Mucosa of gallbladder (tissue), 1 donor: Measurements from ENCODE around the gene CTXND2. TPM values are rescaled to one million over a fixed set of nuclear protein-coding genes. Genes with fewer than 3 reads are reported as not detected.
"Not testable (repeated sequence)": the region's sequence is repeated elsewhere in the genome, so short reads cannot be mapped to it uniquely, and the experiment has no call there.

ENCODE experiments used
- DNase-seq: peaks from one replicate; pipeline ENCODE4 v3.0.0-alpha.2; 2020; ENCODE audit warnings: low spot score
- total RNA-seq: library from RNA; stranded (reverse); gene quantifications from one replicate; pipeline ENCODE4 v1.2.1, GENCODE V29; 2021
- donor health status: DM: no; HTN: no; CAD: no.

The CTXND2 gene
- total RNA-seq, 1 donor from 2014 or later = not detected

DNA sequence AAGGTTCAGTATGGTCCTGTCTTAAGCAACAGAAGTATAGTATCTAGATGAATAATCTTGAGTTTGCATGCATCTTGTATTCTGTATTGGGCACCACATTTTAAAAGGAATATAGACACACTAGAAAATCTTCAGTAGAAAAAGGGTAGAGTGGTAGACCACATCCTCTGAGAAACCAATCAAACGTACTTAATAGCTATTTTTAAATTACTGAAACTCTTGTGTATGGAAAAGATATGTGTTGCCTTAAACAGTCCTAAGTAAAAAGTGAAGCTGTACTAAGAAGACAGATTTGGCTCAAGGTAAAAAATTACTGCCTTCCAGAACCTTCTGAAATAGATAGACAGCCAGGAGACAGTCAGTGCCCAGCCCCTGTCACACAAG lies 3.1 kb downstream of the CTXND2 start:
- DNase-seq = no peak

DNA sequence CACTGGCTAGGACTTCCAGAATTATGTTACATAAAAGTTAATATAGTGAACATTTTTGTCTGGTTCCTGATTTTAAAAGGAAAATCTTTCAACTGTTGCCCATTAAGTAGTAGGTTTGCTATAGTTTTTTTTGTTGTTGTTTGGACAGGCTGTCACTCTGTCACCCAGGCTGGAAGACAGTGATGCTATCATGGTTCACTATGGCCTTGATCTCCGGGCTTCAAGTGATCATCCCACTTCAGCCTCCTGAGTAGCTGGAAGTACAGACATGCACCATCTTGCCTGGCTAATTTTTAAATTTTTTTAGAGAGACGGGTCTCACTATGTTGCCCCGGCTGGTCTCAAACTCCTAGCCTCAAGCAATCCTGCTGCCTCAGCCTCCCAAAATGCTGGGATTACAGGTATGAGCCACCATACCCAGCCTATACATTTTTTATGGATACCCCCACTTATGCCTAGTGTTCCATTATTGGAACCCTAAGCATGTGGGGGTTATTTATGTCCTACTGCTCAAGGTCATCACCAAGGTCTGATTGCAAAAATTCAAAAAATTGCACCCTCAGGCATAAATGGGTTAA lies 6.5 kb downstream of the CTXND2 start:
- DNase-seq = no peak

DNA sequence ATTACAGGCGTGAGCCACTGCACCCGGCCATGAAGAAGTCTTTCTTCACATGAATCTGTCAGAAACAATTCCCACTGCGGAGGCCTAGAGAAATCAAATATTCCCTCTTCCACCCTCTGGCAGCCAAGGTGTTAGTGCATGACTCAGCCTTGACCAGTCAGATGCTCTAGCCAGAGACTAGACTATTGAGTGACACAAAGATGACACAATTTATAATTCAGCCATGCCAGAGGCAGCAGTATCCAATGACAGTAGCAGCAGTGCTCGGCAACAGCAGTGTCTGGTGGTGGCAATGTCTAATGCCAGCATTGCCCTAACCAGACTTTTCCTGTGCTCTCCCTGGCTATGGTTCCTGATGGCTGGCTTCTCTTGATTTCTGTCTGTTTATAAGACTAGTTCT lies 8.7 kb downstream of the CTXND2 start:
- no peak for DNase-seq

DNA sequence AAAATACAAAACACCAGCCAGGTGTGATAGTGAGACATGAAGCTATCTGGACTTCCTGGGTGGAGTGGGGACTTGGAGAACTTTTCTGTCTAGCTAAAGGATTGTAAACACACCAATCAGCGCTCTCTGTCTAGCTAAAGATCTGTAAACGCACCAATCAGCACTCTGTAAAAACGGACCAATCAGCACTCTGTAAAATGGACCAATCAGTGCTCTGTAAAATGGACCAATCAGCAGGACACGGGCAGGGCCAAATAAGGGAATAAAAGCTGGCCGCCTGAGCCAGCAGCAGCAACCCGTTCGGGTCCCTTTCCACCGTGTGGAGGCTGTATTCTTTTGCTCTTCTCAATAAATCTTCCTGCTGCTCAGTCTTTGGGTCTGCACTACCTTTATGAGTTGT lies 12.9 kb downstream of the CTXND2 start:
- not testable (repeated sequence) for DNase-seq

DNA sequence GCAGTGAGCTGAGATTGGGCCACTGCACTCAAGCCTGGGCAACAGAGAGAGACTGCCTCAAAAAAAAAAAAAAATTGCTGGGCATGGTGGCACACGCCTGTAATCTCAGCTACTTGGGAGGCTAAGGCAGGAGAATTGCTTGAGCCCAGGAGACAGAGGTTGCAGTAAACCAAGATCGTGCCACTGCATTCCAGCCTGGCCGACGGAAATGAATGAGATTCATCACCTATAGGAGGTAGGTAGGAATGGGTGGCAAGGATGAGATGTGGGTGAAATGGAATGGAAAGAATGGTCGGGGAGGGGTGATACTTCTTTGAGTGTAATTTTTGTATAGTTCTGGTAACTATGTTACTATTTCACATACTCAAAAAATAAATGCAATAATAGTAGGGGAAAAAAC lies 15.4 kb downstream of the CTXND2 start:
- no peak for DNase-seq

DNA sequence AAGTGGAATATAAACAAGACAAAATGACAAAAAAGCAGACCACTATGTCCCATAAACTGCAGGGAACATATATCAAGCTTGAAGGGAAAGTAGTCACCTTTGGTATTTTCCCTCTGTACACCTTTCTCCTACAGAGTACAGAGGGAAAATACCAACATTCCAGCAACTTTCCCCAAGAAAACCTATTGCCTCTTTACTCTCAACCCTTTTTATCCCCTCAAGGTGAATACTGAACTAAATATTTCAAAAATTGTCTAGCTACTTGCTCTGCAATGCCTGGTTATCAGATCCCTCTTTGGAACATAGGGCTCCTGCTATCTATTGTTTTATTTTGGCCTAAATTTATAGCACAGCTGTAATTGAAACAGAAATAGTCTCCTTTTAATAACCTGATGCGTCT lies 15.8 kb downstream of the CTXND2 start:
- DNase-seq = no peak

DNA sequence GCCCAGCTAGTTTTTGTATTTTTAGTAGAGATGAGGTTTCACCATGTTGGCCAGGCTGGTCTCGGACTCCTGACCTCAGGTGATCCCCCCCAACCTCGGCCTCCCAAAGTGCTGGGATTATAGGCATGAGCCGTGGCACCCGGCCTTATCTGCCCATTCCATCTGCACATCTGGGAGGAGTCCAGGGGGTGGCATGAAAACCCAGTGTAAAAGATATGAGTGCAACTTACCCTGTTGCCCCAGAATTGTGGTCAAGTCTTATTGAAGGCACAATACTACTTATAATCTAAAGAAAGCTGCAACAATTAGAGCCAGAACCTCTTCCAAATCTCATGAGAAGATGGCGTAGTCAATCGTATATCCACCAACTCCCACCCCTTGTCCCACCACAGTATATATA lies 18.4 kb downstream of the CTXND2 start:
- DNase-seq = no peak

DNA sequence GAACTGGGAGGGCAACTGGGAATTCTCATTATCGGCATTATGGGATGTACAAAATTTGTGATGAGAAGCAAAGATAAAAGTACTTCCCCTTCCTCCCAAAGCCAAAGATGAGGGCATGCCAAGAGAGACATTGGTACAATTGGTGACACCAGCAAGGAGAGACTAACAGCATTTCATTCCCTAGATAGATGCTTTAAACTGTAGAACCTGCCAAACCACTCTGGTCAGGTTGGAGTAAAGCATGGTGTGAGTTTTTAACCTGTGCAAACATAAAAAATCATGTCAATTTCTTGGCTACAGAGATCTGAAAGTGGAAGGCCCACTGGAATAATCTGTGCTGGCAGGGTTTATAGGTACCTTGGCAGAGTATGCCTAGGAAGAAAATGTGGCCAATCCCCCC lies 19.4 kb downstream of the CTXND2 start:
- no peak for DNase-seq

DNA sequence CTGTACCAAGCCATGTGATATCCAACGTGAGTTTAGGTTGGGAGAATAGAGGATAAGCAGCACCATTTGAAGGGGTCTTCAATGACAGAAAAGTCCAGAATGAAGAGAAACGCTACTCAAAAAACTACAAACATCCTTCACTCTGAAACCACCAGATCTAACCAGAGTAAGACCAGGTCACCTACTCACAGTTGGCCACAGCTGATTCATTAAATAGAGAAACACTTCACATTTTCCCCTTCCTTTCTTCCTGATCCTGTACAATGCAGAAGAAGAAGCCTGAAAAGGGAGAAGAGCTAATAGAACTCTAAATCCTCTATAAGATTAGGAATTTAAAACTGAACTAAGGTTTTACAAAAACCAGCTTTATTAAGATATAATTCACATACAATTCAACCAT lies 19.9 kb downstream of the CTXND2 start:
- DNase-seq = no peak

DNA sequence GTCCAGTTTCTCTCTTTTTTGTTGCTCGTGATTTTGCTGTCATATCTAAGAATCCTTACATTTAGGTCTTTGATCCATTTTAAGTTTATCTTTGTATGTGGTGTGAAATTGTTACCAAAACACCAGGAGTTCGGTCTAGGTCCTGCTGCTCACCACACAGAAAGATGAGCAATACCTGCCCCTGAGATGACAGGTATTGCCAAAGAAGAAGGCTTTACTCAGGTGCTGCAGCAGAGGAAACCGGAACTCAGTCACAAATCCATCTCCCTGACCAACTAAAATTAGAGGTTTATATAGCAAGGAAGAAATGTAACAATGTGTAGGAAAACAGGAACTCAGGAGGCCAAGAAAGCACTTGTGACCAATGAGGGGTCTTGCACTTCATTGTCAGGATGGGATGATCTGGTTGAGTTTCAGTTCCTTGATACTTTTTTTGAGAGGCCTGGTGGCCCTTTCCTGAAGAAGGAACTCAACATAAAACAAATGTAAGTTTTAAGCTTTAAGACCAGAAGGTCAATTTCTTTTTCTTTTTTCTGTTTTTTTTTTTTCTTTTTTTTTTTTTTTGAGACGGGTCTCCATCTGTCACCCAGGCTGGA lies 22.7 kb downstream of the CTXND2 start:
- DNase-seq = no peak

DNA sequence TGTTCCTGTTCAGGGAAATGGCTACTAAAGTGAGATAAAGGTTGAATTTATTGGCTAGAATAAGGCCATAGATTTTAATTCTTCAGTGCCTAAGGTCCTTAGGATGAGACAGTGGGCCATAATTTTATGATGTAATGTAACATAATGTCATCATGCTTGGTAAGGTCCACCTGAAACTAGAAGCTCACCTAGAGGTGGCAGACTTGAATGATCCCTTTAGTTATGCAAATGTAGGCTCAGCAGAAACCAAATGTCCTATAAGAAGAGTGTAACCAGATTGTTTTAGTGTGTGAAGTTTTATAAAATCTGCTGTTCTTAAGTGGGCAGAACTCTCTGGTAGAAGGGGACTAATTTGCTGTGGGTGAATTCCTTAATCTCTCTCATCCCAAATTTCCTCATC lies 25.7 kb downstream of the CTXND2 start:
- DNase-seq = no peak

DNA sequence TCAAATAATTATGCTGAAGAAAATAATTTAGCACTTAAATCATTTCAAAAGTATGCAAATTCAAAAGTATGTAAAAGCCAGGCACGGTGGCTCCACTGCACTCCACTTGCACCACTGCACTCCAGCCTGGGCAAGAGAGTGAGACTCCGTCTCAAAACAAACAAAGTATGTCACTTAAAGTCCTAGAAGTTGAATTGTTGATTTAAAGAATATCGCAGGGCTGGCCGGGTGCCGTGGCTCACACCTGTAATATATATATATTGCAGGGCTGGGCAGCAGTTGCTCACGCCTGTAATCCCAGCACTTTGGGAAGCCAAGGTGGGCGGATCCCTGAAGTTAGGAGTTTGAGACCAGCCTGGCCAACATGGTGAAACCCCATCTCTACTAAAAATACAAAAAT lies 30.5 kb downstream of the CTXND2 start:
- no peak for DNase-seq

DNA sequence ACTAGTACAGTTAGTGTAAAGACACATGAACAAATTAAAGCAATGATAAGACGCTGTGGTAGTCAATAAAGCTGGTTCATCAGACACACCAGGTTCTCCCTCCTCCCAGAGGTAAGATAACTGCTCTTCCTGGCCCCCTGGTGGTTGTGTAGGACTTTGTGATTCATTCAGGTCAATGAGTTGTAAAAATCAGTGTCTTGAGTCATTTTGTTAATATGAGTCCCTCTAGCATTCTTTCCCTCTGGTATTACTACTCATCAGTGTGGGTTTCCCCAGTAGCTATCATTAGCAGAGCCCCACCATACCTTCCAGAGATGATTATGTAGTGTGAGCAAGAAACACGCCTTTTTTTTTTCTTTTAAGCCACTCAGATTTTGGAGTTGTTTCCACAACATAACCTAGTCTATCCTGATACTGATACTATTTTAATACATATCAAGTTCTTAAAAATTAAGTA lies 35.6 kb downstream of the CTXND2 start:
- DNase-seq = peak; percentile 77

DNA sequence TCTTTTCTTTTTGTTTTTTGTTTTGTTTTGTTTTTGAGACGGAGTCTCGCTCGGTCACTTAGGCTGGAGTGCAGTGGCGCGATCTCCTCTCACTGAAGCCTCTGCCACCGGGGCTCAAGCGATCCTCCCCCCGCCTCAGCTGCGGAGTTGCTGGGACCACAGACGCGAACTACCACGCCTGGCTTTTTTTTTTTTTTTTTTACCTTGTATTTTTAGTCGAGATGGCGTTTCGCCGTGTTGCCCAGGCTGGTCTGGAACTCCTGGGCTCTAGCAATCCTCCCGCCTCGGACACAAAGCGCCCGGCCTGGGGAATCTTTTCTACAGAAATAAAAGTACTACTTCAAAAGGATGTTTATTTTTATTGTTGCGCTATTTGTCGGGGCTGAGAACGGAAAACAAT lies 38.1 kb downstream of the CTXND2 start:
- no peak for DNase-seq

DNA sequence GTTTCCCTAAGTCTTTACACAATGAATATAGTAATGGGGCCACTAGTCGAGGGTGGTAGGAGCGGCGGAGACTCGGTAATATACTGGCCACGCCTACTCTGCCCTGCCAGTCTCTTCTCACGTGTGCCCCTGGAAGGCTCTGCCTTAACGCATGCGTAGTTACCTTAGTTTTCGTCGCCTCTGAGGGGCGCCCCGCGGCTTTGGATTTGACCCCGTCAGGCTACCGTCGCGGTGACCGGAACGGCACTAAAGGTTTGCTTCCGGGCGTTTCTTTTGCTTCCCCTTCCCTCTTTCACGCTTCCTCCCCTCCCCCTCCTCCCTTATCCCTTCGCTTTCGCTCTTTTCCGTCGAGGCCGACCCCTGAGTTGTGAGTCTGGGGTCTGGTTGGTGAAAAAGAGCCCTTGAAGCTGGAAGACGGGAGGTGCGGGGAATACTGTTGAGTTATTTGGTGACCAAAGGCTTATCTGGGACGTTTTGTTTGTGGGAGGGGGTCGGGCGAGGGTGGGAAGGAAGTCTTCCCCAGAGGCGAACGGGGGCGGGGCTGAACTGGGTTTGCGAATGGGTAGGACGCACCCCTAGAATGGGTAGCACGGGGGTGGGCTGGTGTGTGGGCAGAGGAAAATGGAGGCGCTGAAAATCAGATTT lies 39.3 kb downstream of the CTXND2 start, which contains the start of gene SETDB1:
TSS of gene SETDB1 (plus strand) at position 267 of the 645 bp plus-strand sequence. CDS start 1,352 bp downstream, outside the sequence.
- peak; percentile 97 for DNase-seq

DNA sequence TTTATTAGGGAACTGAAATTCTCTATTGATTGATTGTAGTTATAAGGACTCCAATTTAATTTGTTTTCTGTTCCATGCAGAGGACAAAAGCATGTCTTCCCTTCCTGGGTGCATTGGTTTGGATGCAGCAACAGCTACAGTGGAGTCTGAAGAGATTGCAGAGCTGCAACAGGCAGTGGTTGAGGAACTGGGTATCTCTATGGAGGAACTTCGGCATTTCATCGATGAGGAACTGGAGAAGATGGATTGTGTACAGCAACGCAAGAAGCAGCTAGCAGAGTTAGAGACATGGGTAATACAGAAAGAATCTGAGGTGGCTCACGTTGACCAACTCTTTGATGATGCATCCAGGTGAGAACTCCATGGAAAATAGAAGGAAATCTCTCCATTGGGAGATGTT lies 40.7 kb downstream of the CTXND2 start:
- no peak for DNase-seq

DNA sequence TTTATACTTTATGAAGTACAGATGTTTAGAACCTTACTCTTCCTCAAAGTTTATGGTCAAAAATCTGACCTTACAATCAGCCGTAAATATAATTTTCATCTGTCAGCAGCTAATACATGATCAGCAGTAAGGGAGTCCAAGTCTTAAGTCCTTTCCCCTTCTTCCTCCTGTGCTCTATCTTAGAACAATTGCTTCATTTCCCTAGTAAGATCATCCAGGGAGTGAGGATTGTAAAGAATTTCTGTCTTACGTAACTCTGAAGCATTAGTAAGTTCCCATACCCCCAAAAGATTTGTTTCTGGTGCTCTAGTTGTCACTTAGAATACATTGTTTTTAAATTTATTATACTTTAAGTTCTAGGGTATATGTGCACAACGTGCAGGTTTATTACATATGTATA lies 41.4 kb downstream of the CTXND2 start:
- no peak for DNase-seq

DNA sequence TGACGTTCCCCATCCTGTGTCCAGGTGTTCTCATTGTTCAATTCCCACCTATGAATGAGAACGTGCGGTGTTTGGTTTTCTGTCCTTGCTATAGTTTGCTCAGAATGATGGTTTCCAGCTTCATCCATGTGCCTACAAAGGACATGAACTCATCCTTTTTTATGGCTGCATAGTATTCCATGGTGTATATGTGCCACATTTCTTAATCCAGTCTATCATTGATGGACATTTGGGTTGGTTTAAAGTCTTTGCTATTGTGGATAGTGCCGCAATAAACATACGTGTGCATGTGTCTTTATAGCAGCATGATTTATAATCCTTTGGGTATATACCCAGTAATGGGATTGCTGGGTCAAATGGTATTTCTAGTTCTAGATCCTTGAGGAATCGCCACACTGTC lies 41.8 kb downstream of the CTXND2 start:
- not testable (repeated sequence) for DNase-seq

DNA sequence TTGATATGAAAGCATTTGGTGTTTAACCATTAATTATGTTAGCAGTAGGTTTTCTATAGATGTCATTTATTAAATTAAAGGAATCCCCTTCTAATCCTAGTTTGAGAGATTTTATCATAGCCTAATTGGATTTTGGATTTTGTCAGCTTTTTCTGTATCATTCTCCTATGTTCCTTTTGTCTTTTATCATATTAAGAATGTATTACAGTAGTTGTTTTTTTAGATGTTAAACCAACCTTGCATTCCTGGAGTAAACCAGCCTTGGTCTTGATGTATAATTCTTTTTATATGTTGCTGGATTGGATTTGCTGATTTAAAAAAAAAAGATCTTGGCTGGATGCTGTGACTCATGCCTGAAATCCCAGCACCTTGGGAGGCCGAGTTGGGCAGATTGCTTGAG lies 44.8 kb downstream of the CTXND2 start:
- DNase-seq = no peak

DNA sequence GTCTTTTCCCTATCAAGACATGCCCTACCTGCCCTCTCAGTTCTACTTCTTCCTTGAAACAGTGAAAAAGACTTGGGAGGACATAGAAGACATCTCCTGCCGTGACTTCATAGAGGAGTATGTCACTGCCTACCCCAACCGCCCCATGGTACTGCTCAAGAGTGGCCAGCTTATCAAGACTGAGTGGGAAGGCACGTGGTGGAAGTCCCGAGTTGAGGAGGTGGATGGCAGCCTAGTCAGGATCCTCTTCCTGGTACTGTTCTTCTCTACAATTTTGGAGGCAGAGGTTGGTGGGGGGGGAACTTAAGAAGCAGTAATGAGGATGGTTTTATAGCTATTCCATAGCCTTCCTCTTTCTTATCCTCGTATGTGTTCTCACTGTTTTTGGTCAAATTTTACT lies 57.9 kb downstream of the CTXND2 start:
- DNase-seq = no peak

DNA sequence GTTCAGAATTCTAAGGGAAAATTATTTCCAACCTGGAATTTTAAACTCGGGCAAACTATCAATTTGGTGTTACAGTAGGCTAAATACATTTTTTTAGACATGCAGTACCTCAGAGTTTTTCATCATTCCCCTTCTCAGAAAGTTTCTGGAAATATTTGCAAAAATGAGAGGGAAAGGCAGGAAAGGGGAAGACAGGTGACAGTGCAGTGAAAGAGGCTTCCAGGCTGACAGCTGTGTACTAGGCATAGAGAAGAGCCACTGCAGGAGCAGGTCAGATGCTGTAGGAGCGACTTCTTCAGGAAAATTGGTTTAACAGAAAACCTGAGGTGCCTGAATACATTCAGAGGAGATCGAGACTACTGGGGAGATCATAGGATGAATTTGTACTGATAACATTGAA lies 67.8 kb downstream of the CTXND2 start:
- DNase-seq = no peak

DNA sequence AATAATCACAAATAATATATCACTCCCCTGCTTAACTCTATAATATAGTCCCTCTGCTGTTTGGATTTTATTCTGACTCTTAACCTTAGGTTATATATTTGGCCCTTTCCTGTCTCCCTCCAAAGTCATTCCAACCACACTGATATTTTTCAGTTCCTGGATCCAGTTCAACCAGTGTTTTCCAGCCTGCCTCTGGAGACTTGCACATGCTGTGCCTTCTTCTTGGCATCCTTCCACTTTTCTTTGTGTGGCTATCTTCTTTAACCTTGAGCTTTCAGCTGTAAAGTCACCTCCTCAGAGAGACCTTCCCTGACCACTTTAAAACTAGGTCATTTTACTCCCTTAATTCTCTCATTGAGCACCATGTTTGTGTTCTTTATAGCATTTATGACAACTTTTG lies 68.3 kb downstream of the CTXND2 start:
- no peak for DNase-seq

DNA sequence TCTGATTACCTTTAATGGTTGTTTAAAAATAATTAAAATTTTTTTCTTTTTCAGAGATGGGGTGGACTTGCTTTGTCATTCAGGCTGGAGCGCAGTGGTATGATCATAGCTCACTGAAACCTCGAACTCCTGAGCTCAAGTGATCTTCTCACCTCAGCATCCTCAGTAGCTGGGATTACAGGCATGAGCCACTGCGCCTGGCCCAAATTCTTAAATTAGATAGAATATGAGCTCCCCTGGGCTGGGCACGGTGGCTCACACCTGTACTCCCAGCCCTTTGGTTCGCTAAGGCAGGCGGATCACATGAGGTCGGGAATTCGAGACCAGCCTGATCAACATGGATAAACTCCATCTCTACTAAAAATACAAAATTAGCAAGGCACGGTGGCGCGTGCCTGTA lies 70.7 kb downstream of the CTXND2 start:
- DNase-seq = no peak

DNA sequence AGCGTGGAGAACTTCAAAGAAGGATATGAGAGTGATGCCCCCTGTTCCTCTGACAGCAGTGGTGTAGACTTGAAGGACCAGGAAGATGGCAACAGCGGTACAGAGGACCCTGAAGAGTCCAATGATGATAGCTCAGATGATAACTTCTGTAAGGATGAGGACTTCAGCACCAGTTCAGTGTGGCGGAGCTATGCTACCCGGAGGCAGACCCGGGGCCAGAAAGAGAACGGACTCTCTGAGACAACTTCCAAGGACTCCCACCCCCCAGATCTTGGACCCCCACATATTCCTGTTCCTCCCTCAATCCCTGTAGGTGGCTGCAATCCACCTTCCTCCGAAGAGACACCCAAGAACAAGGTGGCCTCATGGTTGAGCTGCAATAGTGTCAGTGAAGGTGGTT lies 73.7 kb downstream of the CTXND2 start:
- no peak for DNase-seq
